ENCODE measurements around the gene AKNA. TPM values are rescaled to one million over a fixed set of nuclear protein-coding genes. Genes with fewer than 3 reads are reported as not detected.

Gene AKNA
- total and polyA plus RNA-seq, 2 of the 8 experiments (the other 6 are each of a cell fraction or from before 2014, with no cell fraction given) = 21.0 to 27.4 TPM

DNA sequence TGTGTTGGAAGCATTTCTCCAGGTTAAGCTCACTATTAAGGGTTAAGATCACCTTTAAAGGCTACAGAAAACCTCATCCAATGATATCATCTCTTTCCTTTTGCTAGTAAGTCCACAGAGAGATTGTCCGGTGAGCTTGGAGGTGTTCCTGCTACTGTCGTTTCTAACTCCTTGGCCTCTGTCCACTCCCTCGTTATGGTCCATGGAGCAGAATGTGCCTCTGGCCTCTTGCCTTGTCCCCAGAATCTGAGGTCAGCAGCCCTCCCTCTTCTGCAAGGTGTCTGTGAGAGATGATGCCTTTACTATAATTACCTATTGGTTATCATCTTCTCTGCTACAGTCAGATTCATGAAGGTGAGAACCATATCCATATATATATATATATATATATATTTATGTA lies 43.1 kb downstream of the AKNA start:
- no peak overlapping the region for H2AK5ac ChIP-seq (ENCODE audit: low read depth, low read length)
- no peak overlapping the region for H3K14ac ChIP-seq (ENCODE audit: insufficient read length)
- FAIRE-seq = no peak
- no peak overlapping the region for H3K4me2 ChIP-seq (ENCODE audit: insufficient read depth in 1 of 2, low read depth in 2 of 2, low read length in 2 of 2)
- H3K9me3 ChIP-seq (ENCODE audit: insufficient read depth in 2 of 2, low read depth in 1 of 2, low read length in 1 of 2) = no peaks in the 10 kb centered on the region
- no peak for TF ChIP-seq SAP30 (IDR thresholded peaks at IDR 0.05; ENCODE audit: insufficient read depth, insufficient replicate concordance, low read length)
- H3K79me1 ChIP-seq (ENCODE audit: low read depth, low read length) = no peaks in the 10 kb centered on the region
- H2AFZ ChIP-seq (ENCODE audit: low read length) = no peak overlapping the region
- H3K4me1 ChIP-seq (replicated peaks in 1 of 4; ENCODE audit: control insufficient read depth in 3 of 4, insufficient read depth in 4 of 4, low read length in 3 of 4) = peaks cover 4 to 10% (median 8%) of the 10 kb centered on the region in 4 experiments; a peak in 6 of 7 replicates
- H2BK120ac ChIP-seq (replicated peaks; ENCODE audit: low read depth, low read length) = no peak overlapping the region
- no peak overlapping the region for H2BK15ac ChIP-seq (ENCODE audit: low read length)
- no peak overlapping the region for H4K5ac ChIP-seq (ENCODE audit: insufficient read length, low read depth, low read length)
- no peak overlapping the region for H3K23ac ChIP-seq (ENCODE audit: insufficient read length)
- H4K91ac ChIP-seq (replicated peaks; ENCODE audit: insufficient read length, low read length) = no peak overlapping the region
- no peaks in the 10 kb centered on the region for H3K23me2 ChIP-seq (ENCODE audit: low read depth, low read length)
- no peak overlapping the region for H3K27ac ChIP-seq (ENCODE audit: low read depth, low read length)
- peaks cover 12 to 82% (median 51%) of the 10 kb centered on the region in 4 experiments for H3K36me3 ChIP-seq (ENCODE audit: control insufficient read depth in 2 of 4, insufficient read depth in 4 of 4, low read length in 3 of 4)
- H3K79me2 ChIP-seq (ENCODE audit: control insufficient read depth in 1 of 2, insufficient read depth in 2 of 2, low read length in 2 of 2) = no peaks in the 10 kb centered on the region
- no peaks in the 10 kb centered on the region for H3K27me3 ChIP-seq (replicated peaks in 1 of 4; ENCODE audit: control insufficient read depth in 3 of 4, extremely low read depth in 1 of 4, insufficient read depth in 3 of 4, low read length in 3 of 4)
- H2BK5ac ChIP-seq (ENCODE audit: low read depth, low read length) = no peak overlapping the region
- WGBS, 2 experiments (ENCODE audit: extremely low coverage in 1 of 2, insufficient coverage in 1 of 2, insufficient read length in 1 of 2, insufficient replicate concordance in 2 of 2, low coverage in 1 of 2, low lambda C conversion rate in 2 of 2, missing lambda C conversion rate in 1 of 2) = 89% methylated on average over 3 of the region's 3 CpGs; no CpG with 5 or more reads in 1 of the 2 experiments
- no peak overlapping the region for H3K9ac ChIP-seq (replicated peaks in 1 of 4; ENCODE audit: extremely low read depth in 1 of 4, low read depth in 3 of 4, low read length in 3 of 4)
- ChIA-PET POLR2A (ENCODE audit: partially characterized antibody) (interaction anchor here (0.9 to 2.5 kb wide), 3 partner anchors 9 to 44 kb away, joined by 3 to 8 read pairs (median 4); no protein-coding TSS in a partner anchor), CTCF (ENCODE audit: partially characterized antibody) (interaction anchor here (1.2 to 1.5 kb wide), 2 partner anchors 9 to 64 kb away, joined by 4 to 5 read pairs; no protein-coding TSS in a partner anchor)
- no peak overlapping the region for H3K56ac ChIP-seq (replicated peaks; ENCODE audit: insufficient read length, low read depth, low read length)
- H3K18ac ChIP-seq (ENCODE audit: extremely low read depth, low read length) = no peak overlapping the region
- no peak overlapping the region for H2BK12ac ChIP-seq (ENCODE audit: low read depth, low read length)
- no peak for DNase-seq (ENCODE audit: low read depth in 1 of 2, low spot score in 2 of 2)
- no peak overlapping the region for H3K4ac ChIP-seq (replicated peaks; ENCODE audit: insufficient read length, low read depth, low read length)
- H2BK20ac ChIP-seq (ENCODE audit: low read length) = no peak overlapping the region
- no peak overlapping the region for H3K4me3 ChIP-seq (ENCODE audit: extremely low read depth in 1 of 4, insufficient read depth in 2 of 4, low read depth in 3 of 4, low read length in 4 of 4)
- peaks cover 0 to 2% of the 10 kb centered on the region in 2 experiments for H4K20me1 ChIP-seq (replicated peaks in 1 of 2; ENCODE audit: control insufficient read depth in 1 of 2, insufficient read depth in 2 of 2, low read length in 2 of 2)
- H4K8ac ChIP-seq (ENCODE audit: extremely low read depth, insufficient read depth, low read length) = no peak overlapping the region
